Measurements from ENCODE around the gene USHBP1.

DNA sequence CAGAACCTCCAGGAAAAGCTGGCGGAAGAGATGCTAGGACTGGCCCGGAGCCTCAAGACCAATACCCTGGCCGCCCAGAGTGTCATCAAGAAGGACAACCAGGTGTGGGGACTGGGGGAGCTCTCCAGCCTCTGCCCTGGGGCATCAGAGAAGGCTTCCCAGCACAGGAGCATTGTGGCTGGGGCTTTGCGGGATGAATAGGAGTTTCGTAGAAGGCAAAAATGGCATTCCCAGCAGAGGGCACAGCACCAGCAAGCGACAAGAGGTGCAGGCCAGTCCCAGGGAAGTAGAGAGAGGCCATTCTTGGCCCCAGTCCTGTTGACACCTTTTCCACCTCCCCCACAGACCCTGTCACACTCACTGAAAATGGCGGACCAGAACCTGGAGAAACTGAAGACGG is 45.3 kb downstream of the USHBP1 start:
- TF ChIP-seq POLR2A (IDR thresholded peaks at IDR 0.05; ENCODE audit: low read depth, low read length) (no peak), POLR2AphosphoS5 (IDR thresholded peaks at IDR 0.05; ENCODE audit: low read depth, low read length) (no peak)

Data from GM12891 (cell line).